Neuronal stem cell (in vitro differentiated cells): ENCODE measurements around the gene CDC6.
A peak's percentile ranks its signal among the peaks of the same experiment; 100 is the strongest.

Experiments
- DNase-seq: peaks from one replicate; pipeline ENCODE4 v3.0.0-alpha.2; 2013; ENCODE audit warnings: low spot score
- H2AFZ ChIP-seq: one replicate; pipeline ENCODE4 v1.6.1; 2013; ENCODE audit warnings: mild to moderate bottlenecking, low read length, inconsistent platforms
- H2AK5ac ChIP-seq: 2 replicates; pipeline ENCODE4 v1.6.1; 2013; ENCODE audit warnings: low read depth, mild to moderate bottlenecking, inconsistent platforms, low read length, moderate library complexity, mixed read lengths
- H2BK120ac ChIP-seq: 2 replicates; pipeline ENCODE4 v1.6.1; 2013; ENCODE audit warnings: low read depth, mild to moderate bottlenecking, inconsistent platforms, low read length, moderate library complexity, mixed read lengths
- H2BK12ac ChIP-seq: one replicate; pipeline ENCODE4 v1.6.1; 2013; ENCODE audit warnings: low read length, inconsistent platforms
- H2BK15ac ChIP-seq: 2 replicates; pipeline ENCODE4 v1.6.1; 2013; ENCODE audit warnings: mild to moderate bottlenecking, low read length, inconsistent platforms, mixed read lengths
- H2BK5ac ChIP-seq: one replicate; pipeline ENCODE4 v1.6.1; 2013; ENCODE audit warnings: inconsistent platforms, mild to moderate bottlenecking, low read length, moderate library complexity
- H3K14ac ChIP-seq: one replicate; pipeline ENCODE4 v1.6.1; 2013; ENCODE audit warnings: low read length, inconsistent platforms
- H3K18ac ChIP-seq: 2 replicates; pipeline ENCODE4 v1.6.1; 2013; ENCODE audit warnings: low read length, inconsistent platforms
- H3K23ac ChIP-seq: 2 replicates; pipeline ENCODE4 v1.6.1; 2013; ENCODE audit warnings: low read depth, mild to moderate bottlenecking, mixed read lengths, low read length, inconsistent platforms; ENCODE audit not compliant: poor library complexity
- H3K27ac ChIP-seq: replicated peaks from 3 replicates; pipeline ENCODE4 v1.5.1; 2013; ENCODE audit warnings: low read length, inconsistent platforms
- H3K27me3 ChIP-seq, 3 experiments: 2 replicates each; pipeline ENCODE4 v1.6.1; 2013; ENCODE audit warnings: low read length in 3 of 3, mild to moderate bottlenecking in 2 of 3, inconsistent platforms in 1 of 3, low read depth in 1 of 3, mixed read lengths in 1 of 3, moderate library complexity in 1 of 3; ENCODE audit not compliant: control insufficient read depth in 3 of 3, insufficient read depth in 3 of 3
- H3K36me3 ChIP-seq, 2 donors: replicated peaks in 1 of 2; 2 replicates each; pipeline ENCODE4 v1.6.1; 2013; ENCODE audit warnings: low read length in 2 of 2; ENCODE audit not compliant: control insufficient read depth in 2 of 2, insufficient read depth in 2 of 2
- H3K4ac ChIP-seq: 2 replicates; pipeline ENCODE4 v1.6.1; 2013; ENCODE audit warnings: inconsistent platforms, mild to moderate bottlenecking, low read length, moderate library complexity
- H3K4me1 ChIP-seq, 2 donors: 1 replicate in 1 of 2; 2 replicates in 1 of 2; pipeline ENCODE4 v1.6.1; 2013; ENCODE audit warnings: low read length in 2 of 2, low read depth in 1 of 2; ENCODE audit not compliant: control insufficient read depth in 2 of 2, insufficient read depth in 1 of 2
- H3K4me2 ChIP-seq: one replicate; pipeline ENCODE4 v1.6.1; 2013; ENCODE audit warnings: mild to moderate bottlenecking, low read length, inconsistent platforms; ENCODE audit not compliant: insufficient read depth, poor library complexity, severe bottlenecking
- H3K4me3 ChIP-seq, 2 donors: 2 replicates each; pipeline ENCODE4 v1.5.1; 2013; ENCODE audit warnings: low read length in 2 of 2, mild to moderate bottlenecking in 2 of 2, inconsistent platforms in 1 of 2, moderate library complexity in 1 of 2
- H3K79me1 ChIP-seq: one replicate; pipeline ENCODE4 v1.6.1; 2013; ENCODE audit warnings: low read depth, mild to moderate bottlenecking, inconsistent platforms, low read length, moderate library complexity
- H3K9ac ChIP-seq: one replicate; pipeline ENCODE4 v1.6.1; 2013; ENCODE audit warnings: mild to moderate bottlenecking, low read depth, low read length, inconsistent platforms; ENCODE audit not compliant: poor library complexity
- H3K9me3 ChIP-seq, 2 donors: replicated peaks in 1 of 2; 2 replicates each; pipeline versions ENCODE3 to v1.6.1; 2013; ENCODE audit warnings: low read length in 2 of 2, mild to moderate bottlenecking in 2 of 2, inconsistent platforms in 1 of 2, low read depth in 1 of 2, mixed read lengths in 1 of 2, moderate library complexity in 1 of 2; ENCODE audit not compliant: control insufficient read depth in 2 of 2, insufficient read depth in 1 of 2
- H4K8ac ChIP-seq: one replicate; pipeline ENCODE4 v1.6.1; 2013; ENCODE audit warnings: low read depth, mild to moderate bottlenecking, inconsistent platforms, low read length, moderate library complexity
- H4K91ac ChIP-seq: one replicate; pipeline ENCODE4 v1.6.1; 2013; ENCODE audit warnings: low read length, low read depth, mild to moderate bottlenecking, inconsistent platforms; ENCODE audit not compliant: poor library complexity
- WGBS, 2 donors: extraction: QIAGEN DNeasy Blood & Tissue Kit; methylation state at CpG; one replicate each; pipeline ENCODE4 v1.1.7; 2013; ENCODE audit warnings: missing lambda C conversion rate in 2 of 2, mixed read lengths in 1 of 2; ENCODE audit not compliant: insufficient read length in 2 of 2, insufficient replicate concordance in 1 of 2; ENCODE audit errors: extremely low coverage in 2 of 2; 5-methylcytosine and 5-hydroxymethylcytosine counted together

The CDC6 gene

DNA sequence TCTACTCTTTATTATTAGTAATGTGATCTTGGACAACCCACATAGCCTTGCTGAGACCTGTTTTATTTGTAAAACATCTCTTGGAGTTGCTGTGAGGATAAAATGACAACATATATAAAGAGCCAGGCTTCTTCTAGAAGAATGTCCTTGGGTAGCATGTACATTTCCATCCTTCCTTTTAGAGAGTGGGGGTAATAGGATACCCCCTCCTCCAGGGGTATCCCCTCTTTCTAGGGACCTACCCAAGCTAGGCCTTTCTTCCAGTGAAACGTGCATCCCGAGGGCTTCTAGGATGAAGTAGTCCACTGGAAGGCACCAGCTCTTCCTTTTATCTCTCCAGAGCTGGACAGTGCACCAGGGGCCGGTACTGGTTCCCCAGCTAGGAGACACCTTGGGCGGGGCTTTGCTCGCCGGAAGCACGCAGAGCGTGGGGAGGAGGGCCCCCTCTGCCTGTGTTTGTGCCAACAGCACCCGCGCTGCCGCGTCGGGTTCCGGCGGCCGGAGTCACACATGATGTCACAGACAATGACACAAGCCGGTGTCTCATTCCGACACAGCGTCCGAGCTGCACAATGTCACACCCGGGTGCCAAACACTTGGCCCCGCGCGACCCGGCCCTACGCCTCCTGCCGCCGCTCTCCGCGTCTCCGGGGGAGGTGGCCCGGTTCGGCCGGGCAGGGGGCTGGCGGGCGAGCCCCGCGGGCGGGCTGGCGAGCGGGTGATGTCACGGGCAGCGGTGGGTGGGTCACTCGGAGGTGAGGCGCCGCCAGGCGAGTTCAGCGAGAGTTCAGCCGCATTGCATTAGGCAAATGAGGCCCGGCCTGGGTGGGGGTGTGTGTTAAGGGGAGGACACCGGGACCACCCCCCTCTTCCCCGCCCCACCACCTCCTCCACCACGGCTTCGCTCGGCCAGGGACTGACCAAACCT is 53.5 kb downstream of the CDC6 start:
- Histone ChIP-seq H3K36me3 (peaks cover 0 to 2% of the 10 kb centered on the region in 2 donors), H3K18ac (peak overlapping the region; percentile 92), H2AK5ac (peak overlapping the region; percentile 36), H3K14ac (peak overlapping the region; percentile 78), H3K9ac (peak overlapping the region; percentile 86), H2BK5ac (peak overlapping the region; percentile 49), H3K4me1 (peaks cover 39 to 40% of the 10 kb centered on the region in 2 donors), H3K4ac (no peak overlapping the region), H3K9me3 (peaks cover 0 to 2% of the 10 kb centered on the region in 2 donors), H2BK15ac (no peak overlapping the region), H3K4me3 (peak overlapping the region; percentile 56 to 86), H3K79me1 (peaks cover 5% of the 10 kb centered on the region), H3K27me3 (peaks cover 0 to 15% (median 2%) of the 10 kb centered on the region in 3 experiments), H4K91ac (peak overlapping the region; percentile 64), H3K23ac (peak overlapping the region; percentile 25), H4K8ac (no peak overlapping the region), H2AFZ (peak overlapping the region; percentile 91), H2BK12ac (peak overlapping the region; percentile 80), H3K27ac (peak overlapping the region; percentile 65), H3K4me2 (peak overlapping the region; percentile 99), H2BK120ac (no peak overlapping the region)
- DNase-seq: peak; percentile 71
- WGBS, 2 donors: no CpG with 5 or more reads among the region's 55 CpGs

DNA sequence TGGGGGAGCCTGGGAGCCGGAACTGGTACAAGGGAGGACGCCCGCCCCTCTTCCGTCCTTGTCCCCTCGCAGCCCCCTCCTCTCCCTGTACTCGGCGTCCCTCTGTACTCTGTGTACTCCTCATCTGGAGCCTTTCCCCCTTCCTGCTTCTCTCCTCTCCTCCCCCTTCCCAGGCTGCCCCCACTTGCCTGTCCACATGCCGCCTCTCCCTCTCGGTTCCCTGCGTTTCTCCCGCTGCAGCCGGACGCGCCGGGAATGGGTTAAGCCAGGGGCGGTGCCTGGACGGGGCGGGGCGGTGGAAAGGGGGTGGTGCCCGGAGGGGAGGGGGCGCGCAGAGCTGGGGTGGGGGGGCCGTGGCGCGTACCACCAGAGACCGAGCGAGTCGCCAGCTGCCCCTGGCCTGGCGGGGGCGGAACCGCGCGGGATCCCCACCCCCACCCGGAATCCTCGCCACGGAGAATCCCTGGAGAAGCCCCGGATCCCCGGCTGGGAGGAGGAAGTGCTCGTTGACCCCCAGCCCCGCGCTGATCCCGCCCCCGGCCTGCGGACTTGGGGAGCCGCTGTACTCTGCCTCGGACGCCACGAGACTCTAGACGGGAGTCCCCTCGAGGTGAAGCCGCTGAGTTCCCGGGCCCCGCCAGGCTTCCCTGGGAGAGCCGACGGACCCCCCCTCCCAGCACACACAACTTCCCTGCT is 54.3 kb downstream of the CDC6 start:
- Histone ChIP-seq H3K9me3 (peaks cover 0 to 2% of the 10 kb centered on the region in 2 donors), H3K27me3 (peaks cover 0 to 16% (median 2%) of the 10 kb centered on the region in 3 experiments), H3K23ac (peak overlapping the region; percentile 25), H2BK15ac (peak overlapping the region; percentile 91), H3K9ac (peak overlapping the region; percentile 86), H2AFZ (peak overlapping the region; percentile 91), H3K14ac (peak overlapping the region; percentile 78), H3K79me1 (peaks cover 5% of the 10 kb centered on the region), H3K4me1 (peaks cover 46 to 48% of the 10 kb centered on the region in 2 donors), H3K4me3 (peak overlapping the region; percentile 56 to 86), H3K4me2 (peak overlapping the region; percentile 99), H2BK12ac (no peak overlapping the region), H3K4ac (no peak overlapping the region), H3K36me3 (peaks cover 0 to 2% of the 10 kb centered on the region in 2 donors), H2AK5ac (peak overlapping the region; percentile 47), H3K18ac (peak overlapping the region; percentile 97), H4K91ac (no peak overlapping the region), H2BK120ac (no peak overlapping the region), H2BK5ac (no peak overlapping the region), H3K27ac (peak overlapping the region; percentile 65), H4K8ac (no peak overlapping the region)
- DNase-seq: no peak
- WGBS, 2 donors: no CpG with 5 or more reads among the region's 55 CpGs

DNA sequence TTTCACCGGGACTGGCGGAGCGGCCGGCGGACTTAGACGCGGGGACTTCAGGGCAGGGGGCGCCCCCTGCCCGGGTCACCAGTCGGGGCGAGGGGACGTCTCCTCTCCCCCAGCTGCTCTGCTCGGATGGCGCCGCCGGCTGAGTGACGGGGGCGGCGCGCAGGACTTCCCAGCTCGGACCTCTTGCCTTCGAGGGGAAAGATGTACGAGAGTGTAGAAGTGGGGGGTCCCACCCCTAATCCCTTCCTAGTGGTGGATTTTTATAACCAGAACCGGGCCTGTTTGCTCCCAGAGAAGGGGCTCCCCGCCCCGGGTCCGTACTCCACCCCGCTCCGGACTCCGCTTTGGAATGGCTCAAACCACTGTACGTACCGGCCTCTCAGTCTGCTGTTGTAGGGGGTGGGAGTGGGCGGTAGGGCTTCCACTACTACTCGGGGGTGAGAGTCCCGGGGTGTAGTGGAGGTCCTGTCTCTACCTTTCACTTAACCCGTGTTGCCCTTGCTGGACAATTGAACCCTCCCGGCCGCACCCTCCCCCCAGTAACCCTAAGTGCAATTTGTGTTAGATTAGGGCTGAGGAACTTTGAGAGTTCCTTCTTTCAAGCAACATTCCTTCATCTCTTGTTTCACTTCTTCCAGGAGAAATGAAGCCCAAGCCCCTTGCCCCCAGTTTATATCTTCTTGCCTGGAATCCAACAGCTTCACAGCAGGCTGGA is 55.0 kb downstream of the CDC6 start:
- H3K27me3 ChIP-seq: peaks cover 0 to 17% (median 2%) of the 10 kb centered on the region in 3 experiments
- peaks cover 0 to under 1% of the 10 kb centered on the region in 2 donors for H3K9me3 ChIP-seq
- H3K4me2 ChIP-seq: peak overlapping the region; percentile 86
- H4K8ac ChIP-seq: no peak overlapping the region
- H3K18ac ChIP-seq: peak overlapping the region; percentile 97
- H2AFZ ChIP-seq: peak overlapping the region; percentile 91
- no peak overlapping the region for H3K27ac ChIP-seq
- peak overlapping the region; percentile 32 for H3K14ac ChIP-seq
- H2BK12ac ChIP-seq: no peak overlapping the region
- no CpG with 5 or more reads among the region's 38 CpGs for WGBS, 2 donors
- peak overlapping the region; percentile 21 for H3K9ac ChIP-seq
- no peak overlapping the region for H4K91ac ChIP-seq
- peaks cover 5% of the 10 kb centered on the region for H3K79me1 ChIP-seq
- H2BK15ac ChIP-seq: peak overlapping the region; percentile 91
- no peak for DNase-seq
- H3K4ac ChIP-seq: no peak overlapping the region
- peaks cover 0 to 2% of the 10 kb centered on the region in 2 donors for H3K36me3 ChIP-seq
- peak overlapping the region; percentile 47 for H2AK5ac ChIP-seq
- H2BK120ac ChIP-seq: no peak overlapping the region
- H3K4me3 ChIP-seq: peak overlapping the region; percentile 56 to 86
- H3K4me1 ChIP-seq: peaks cover 51 to 55% of the 10 kb centered on the region in 2 donors
- H2BK5ac ChIP-seq: no peak overlapping the region
- peak overlapping the region; percentile 52 for H3K23ac ChIP-seq
